ENCODE results near the gene SMAD7.
"Not testable (repeated sequence)": the region's sequence is repeated elsewhere in the genome, so short reads cannot be mapped to it uniquely, and the experiment has no call there.

SMAD7 gene

DNA sequence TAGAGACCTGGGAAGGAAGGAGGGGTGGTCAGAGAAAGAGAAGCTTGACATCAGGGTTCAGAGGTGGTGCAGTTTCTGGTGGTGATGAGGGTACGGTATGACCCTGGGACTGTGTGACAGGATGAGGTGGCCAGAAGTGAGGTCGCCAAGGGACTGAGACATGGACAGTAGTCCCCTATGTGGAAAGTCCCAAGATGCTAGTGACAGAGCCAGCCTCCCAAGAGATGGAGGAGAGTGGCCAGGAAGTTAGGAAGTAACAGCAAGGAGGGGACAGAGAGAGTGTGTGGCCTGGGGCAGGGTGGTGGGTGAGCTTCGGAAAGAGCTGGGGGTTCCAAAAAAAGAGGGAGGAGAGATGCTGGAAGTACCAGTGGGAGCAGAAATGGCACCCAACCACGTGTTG lies 66.0 kb downstream of the SMAD7 start:
- no peak for DNase-seq (ENCODE audit: low read depth in 1 of 2, low spot score in 1 of 2)

DNA sequence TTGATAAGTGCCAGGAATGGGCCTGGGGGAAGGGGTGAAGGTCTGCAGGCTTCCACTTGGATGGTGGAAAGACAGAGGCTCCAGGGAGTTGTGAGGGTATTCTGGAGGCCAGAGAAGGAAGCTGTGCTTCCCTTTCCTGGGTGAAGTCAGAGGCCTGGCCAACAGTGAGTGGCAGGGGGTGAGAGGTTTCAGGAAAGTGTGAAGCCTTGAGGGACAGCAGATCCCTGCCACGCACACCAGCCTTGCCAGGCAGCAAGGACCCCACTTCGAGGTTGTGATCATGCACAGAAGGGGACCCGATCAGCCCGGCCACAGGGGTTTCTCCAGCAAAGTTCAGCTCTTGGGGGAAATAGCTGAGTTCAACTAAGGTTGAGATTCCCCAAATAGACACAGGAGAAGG lies 66.5 kb downstream of the SMAD7 start:
- no peak for DNase-seq (ENCODE audit: low read depth in 1 of 2, low spot score in 1 of 2)

DNA sequence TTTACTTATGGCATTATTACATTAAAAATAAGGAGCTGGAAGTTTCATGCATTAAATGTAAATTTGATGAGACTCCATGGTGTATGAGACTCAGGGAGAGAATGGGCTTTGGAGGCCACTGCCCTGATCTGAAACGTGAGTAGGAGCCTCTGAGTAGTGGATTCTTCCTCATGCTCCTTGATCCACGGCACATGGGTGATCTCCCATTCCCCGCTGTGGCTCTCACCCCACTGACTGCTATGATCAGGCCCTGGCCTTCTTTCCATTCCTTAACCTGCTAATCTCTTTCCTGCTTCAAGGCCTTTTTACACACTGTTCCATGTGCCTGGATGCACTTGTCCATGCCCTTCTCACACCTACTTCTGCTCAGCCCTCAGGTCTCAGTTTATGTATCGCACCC lies 68.4 kb downstream of the SMAD7 start:
- no peak for DNase-seq (ENCODE audit: low read depth in 1 of 2, low spot score in 1 of 2)

DNA sequence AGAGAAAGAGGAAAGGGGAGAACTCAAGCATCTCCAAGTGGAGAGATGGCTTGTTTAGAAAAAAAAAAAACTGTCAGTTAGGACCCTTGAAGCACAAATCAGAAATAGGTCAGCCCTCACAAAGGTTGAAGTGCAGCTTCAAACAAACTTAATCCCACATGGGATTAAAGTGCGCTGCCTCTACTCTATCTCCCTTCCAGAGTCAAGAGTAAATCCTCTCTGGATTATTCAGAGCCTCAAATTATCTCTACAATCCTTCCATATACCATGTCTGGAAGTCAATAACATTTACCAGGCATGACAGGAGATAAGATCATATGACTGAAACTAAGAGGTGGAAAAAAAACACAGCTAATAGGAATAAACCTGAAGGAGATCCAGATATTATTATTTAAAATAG lies 69.8 kb downstream of the SMAD7 start:
- DNase-seq (ENCODE audit: low read depth in 1 of 2, low spot score in 1 of 2): no peak

DNA sequence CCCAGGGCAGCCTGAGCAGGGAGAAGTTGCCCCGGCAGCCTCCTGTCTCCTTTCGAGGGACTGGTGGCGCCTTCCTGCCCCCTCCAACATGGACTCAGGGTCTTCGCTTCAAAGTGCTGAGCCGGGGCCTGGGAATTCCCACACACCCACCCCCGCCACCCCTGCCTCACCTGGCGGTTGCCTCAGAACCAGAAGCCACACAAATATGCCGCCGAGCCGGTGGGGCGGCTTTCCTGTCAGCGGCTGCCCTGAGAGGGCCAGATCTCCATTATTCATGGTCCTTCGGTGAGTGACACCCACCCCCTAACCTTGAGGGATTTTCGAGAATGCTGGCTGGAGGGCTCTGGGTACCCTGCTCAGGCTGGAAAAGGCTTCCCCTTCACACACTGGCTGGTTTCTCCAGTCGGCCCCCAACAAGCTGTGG lies 71.7 kb downstream of the SMAD7 start:
- DNase-seq (ENCODE audit: low read depth in 1 of 2, low spot score in 1 of 2): no peak

DNA sequence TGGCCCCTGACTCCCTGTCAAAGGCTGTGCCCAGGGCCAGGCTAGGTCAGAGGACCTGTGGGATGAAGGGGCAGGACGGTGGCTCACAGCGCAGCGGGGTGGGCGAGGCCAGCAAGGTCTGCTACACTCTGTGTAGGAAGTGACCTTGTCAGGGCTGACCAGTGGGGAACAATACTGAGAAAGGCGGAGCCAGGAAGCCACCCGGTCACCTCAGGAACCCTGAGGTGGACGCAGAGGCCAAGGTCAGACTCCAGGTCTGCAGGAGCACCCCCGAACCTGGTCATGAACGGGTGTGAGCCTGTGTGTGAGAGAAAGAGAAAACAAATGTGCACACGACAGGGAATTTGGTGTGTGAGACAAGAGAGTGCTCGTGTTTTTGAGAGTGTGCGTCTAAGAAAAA lies 72.3 kb downstream of the SMAD7 start:
- DNase-seq (ENCODE audit: low read depth in 1 of 2, low spot score in 1 of 2): no peak

DNA sequence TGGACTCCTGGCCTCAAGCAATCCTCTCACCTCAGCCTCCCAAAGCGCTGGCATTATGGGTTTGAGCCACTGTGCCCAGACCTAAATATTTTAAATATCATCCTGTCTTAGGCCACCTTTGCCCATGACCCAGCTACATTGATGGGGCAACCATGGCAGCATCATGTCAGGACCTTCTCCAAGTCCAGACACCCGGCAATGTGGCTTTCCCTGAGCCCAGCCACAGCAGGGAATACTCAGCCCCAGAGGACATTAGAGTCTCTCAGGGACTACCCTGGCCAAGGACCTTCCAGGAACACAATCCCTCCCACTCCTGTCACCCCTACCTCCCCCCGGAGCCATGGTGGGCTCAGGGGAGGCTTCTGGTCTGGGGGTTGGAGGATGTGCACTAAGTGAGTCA lies 72.8 kb downstream of the SMAD7 start:
- DNase-seq (ENCODE audit: low read depth in 1 of 2, low spot score in 1 of 2): no peak

DNA sequence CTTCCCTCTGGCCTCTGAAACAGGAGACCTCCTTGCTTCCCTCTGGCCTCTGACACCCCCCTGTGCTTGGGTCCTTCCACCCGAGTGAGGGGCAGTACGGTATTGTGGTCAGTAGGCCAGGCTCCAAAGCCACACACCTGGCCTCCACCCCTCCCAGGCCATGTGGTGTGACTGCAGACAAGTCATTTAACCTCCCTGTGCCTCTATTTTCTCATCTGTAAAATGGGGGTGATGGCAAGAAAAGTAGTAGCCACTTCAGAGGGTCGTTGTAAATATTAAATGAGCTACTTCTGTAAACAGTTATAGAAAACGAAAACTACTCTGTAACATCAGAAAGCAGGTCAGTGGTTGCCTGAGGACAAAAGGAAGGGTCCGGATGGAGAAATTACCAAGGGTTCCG lies 74.2 kb downstream of the SMAD7 start:
- DNase-seq (ENCODE audit: low read depth in 1 of 2, low spot score in 1 of 2): no peak

DNA sequence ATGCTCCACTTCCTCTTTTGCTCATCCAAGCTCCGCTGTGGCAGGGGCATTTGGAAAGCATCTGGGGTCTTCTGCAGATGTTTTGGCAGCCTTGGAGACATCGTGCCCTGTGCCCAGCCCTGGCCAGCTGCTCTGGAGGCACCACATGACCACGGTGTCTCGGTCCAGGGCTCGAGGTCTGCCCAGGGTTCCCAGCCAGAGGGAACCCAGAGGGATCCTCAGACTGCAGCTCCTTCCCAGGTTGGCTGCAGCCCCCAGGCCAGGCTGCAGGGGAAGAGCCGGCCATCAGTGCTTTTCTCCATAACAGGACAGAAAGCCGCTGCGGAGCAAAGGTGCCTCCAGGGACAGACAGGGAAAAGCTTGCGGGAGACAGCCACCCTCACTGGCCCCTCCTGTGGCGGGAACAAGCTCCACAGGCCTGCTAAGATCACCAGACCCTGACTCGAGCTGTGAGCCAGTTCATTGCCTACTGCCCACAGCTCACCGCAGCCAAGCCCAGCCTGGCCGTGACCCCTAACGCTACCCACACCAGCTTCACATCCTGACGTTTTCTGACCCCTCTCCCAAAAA lies 74.7 kb downstream of the SMAD7 start:
- DNase-seq (ENCODE audit: low read depth in 1 of 2, low spot score in 1 of 2): no peak

DNA sequence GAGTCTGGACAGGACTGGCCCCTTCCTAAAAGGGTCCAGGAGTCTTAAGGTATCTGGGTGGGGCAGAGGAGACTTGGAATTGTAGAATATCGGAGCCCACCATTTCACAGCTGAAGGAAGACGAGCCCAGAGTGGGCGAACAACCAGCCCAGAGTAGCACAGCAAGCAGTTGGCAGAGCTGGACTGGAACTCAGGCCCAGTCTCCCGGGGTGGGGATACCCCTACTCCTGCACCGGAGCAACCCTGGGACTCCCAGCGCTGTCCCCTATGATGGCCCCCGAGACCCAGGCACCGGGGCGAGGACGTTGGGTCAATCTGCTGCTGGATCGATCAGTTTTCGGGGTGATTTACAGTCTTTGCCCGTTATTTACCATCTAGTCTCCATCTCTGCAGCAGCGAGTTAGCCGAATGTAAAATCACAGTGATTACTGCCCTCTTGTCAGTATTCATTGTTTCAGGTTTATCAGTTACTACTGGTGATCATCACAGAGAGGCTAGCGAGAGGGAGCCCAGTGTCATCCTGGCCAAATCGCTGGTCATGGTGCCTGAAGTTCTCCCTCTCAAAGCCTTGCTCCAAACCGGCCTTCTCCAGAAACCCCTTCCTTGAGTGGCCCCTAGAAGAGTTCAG lies 75.3 kb downstream of the SMAD7 start:
- DNase-seq (ENCODE audit: low read depth in 1 of 2, low spot score in 1 of 2): no peak

DNA sequence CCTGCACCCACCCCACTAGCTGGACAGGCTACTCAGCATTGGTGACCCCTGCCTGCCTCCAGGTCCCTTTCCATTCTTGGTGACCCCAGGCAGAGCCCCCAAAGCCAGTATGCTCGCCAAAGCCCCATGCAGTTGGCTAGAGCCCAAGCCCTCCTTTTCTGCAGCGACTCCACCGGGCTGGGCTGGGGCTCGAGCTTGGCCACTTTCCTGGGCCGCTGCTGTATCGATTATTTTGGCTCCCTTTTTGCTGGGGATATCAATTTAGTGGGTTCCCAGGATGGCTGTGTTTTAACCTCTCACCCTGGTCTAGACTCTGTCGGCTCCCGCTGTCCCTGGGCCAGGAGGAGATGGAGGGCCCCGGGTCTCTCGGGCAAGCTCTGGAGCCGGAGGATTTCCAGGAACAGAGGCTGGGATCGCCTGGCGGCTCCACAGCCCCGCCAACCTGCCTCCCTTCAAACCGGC lies 76.0 kb downstream of the SMAD7 start:
- DNase-seq (ENCODE audit: low read depth in 1 of 2, low spot score in 1 of 2): no peak

DNA sequence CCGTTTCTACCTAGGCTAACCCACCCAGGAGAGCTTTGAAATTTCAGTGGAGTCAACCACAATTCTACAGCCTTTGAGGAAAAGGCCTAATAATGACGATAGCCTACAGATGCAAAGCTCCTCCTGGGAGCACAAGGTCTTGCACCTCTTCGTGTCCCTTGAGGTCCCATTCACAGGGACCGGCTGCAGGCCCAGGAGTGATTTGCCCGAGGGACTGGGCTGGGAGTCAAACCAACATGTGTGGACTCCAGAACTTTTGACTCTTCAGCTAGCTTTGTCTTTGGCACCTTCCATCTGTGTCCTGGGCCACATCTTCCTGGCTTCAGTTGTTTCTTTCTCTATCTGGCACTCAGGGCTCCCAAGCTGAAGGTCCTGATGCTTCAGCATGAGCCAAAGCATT lies 76.5 kb downstream of the SMAD7 start:
- DNase-seq (ENCODE audit: low read depth in 1 of 2, low spot score in 1 of 2): no peak

DNA sequence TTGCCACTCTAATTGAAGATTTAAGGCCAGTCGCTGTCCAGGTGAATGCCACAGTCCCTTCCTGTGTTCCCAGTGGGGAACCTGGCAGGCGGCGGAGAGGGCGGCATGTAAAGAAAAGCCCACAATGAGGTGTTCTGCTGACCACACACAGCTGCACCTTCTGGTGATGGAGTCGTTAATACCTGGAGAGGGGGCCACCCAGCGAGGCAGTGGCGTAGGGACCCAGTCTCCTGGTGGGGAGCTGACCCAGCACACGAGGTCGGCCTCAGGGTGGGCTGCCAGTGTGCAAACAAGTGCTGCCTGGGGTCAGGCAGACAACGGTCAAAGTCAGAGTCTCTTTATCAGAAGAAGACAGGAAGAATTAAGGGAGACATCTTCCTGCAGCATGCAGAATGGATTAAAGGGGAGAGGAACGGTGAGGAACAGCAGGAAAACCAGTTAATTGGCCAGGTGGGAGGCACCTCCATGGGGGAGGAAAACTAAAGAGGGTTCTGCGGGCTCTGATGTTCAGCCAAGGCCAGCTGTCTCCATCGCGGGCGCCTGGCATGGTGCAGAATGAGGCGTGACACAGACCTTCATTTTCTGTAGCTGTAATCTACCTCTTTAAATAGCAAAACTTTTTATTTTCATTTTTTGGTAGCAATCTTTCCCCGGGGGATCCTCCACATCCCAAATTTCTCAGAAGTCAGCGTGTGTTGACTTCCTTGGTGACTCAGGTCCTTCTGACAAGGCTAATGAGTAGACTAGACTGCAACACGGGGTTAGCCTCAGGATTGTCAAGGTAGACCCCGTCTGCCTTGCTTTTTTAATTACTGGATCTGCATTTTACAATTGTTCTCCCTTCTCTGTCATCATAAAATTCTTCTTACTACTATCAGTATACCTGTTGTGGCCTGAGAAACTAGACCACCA lies 78.3 kb downstream of the SMAD7 start:
- DNase-seq (ENCODE audit: low read depth in 1 of 2, low spot score in 1 of 2): no peak

DNA sequence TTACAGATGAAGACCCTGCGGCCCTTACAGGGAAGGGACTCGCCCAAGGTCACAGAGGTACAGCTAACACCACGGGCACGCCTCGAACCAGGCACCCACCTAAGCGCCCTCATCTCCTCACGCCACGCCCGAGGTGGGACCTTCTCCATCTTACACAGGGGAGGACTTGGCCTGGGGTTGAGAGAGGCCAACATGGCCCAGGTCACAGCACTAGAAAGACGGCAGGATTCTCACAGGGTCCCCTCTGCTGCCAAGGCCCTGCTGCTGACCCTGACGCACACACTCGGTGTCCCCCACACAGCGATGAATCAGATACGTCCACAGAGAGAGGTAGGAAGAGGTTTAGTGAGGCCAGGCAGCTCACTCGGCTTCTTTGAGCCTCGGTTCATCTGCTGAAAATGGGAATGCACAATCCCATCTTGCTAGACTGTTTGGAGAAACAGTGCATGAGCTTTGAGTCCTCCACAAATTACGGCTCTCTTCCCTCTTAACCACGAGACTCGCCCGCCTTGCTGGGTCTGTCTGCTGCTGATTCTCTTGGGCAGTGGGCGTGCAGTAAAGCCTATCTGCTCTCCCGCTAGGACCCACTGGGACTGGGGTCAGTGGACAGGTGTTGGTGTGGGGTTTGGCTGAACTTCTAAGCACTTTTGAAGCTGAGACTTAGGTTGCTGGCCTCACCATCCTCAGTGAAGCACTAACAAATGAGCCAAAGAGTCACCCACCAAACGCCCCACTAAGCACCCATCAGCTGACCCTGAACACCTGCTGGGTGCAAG lies 79.2 kb downstream of the SMAD7 start:
- DNase-seq (ENCODE audit: low read depth in 1 of 2, low spot score in 1 of 2): no peak

DNA sequence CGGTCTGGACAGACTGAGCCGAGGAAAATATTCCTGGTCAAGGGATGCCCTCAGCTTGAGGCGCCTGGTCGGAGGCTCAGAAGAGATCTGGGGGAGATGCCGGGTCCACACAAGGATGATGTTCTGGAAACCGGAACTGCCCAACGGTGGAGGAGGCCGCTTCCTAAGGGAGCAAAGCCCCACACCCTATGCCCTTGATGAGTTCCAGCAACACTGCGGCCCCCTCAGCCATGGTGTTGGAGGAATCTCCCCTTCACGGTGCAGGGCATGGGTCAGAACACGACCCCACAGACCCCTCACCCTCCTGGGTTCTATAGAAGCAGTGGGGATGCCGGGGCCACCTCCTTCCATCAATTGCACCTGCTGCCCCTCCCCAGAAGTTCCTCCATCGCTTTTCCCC lies 79.8 kb downstream of the SMAD7 start:
- DNase-seq (ENCODE audit: low read depth in 1 of 2, low spot score in 1 of 2): not testable (repeated sequence)
